BE2C (cell line): ENCODE results near the gene FAM83F.

Source experiments
- DNase-seq: peaks from one replicate; pipeline ENCODE4 v3.0.0-alpha.2; 2020
- H3K27me3 ChIP-seq: fragments of 250-450 bp; sonication (Bioruptor Pico); 2 replicates; pipeline ENCODE4 v1.5.1; 2020; ENCODE audit warnings: mild to moderate bottlenecking
- H3K36me3 ChIP-seq: fragments of 250-450 bp; sonication (Bioruptor Pico); 2 replicates; pipeline ENCODE4 v1.5.1; 2020; ENCODE audit warnings: mild to moderate bottlenecking
- H3K4me1 ChIP-seq: fragments of 250-450 bp; sonication (Bioruptor Pico); 2 replicates; pipeline ENCODE4 v1.5.1; 2020
- H3K4me3 ChIP-seq: 2 replicates; pipeline ENCODE4 v1.5.1; 2011; ENCODE audit warnings: low read depth, low read length
- H3K9me3 ChIP-seq: fragments of 250-450 bp; sonication (Bioruptor Pico); 2 replicates; pipeline ENCODE4 v1.5.1; 2020
- CTCF ChIP-seq: IDR thresholded peaks from 2 replicates; pipeline ENCODE4 v1.5.1; 2012; ENCODE audit warnings: mild to moderate bottlenecking, low read depth, low read length

Gene FAM83F

GRCh38 chr22:39997939-39998726, 3.4 kb downstream of the FAM83F start:
- H3K36me3 ChIP-seq, result no peaks in the 10 kb centered on the region
- H3K27me3 ChIP-seq, result no peaks in the 10 kb centered on the region
- TF ChIP-seq CTCF, result no peak
- no peaks in the 10 kb centered on the region for H3K9me3 ChIP-seq
- H3K4me1 ChIP-seq, result peaks cover 16% of the 10 kb centered on the region
- peak; percentile 81 for DNase-seq
- no peak overlapping the region for H3K4me3 ChIP-seq

- no peak for TF ChIP-seq CTCF
- Histone ChIP-seq H3K4me1 (peaks cover 16% of the 10 kb centered on the region), H3K36me3 (no peaks in the 10 kb centered on the region), H3K27me3 (no peaks in the 10 kb centered on the region), H3K4me3 (no peak overlapping the region), H3K9me3 (no peaks in the 10 kb centered on the region)
- DNase-seq, result no peak
Measured at GRCh38 chr22:39999144-39999757, 4.5 kb downstream of the FAM83F start.

GRCh38 chr22:40000171-40000570, 5.4 kb downstream of the FAM83F start:
- H3K4me1 ChIP-seq, result peaks cover 18% of the 10 kb centered on the region
- H3K27me3 ChIP-seq, result no peaks in the 10 kb centered on the region
- no peaks in the 10 kb centered on the region for H3K36me3 ChIP-seq
- no peak for DNase-seq
- no peak for TF ChIP-seq CTCF
- no peaks in the 10 kb centered on the region for H3K9me3 ChIP-seq
- no peak overlapping the region for H3K4me3 ChIP-seq

- no peak for DNase-seq
- no peaks in the 10 kb centered on the region for H3K9me3 ChIP-seq
- H3K4me3 ChIP-seq, result no peak overlapping the region
- no peaks in the 10 kb centered on the region for H3K27me3 ChIP-seq
- TF ChIP-seq CTCF, result no peak
- no peaks in the 10 kb centered on the region for H3K36me3 ChIP-seq
- peaks cover 22% of the 10 kb centered on the region for H3K4me1 ChIP-seq
Measured at GRCh38 chr22:40001106-40001505, 6.4 kb downstream of the FAM83F start.

GRCh38 chr22:40001800-40002577, 7.2 kb downstream of the FAM83F start:
- TF ChIP-seq CTCF, result no peak
- no peaks in the 10 kb centered on the region for H3K27me3 ChIP-seq
- H3K4me1 ChIP-seq, result peaks cover 22% of the 10 kb centered on the region
- no peak overlapping the region for H3K4me3 ChIP-seq
- no peaks in the 10 kb centered on the region for H3K9me3 ChIP-seq
- no peak for DNase-seq
- H3K36me3 ChIP-seq, result no peaks in the 10 kb centered on the region
